Neural progenitor cell (in vitro differentiated cells): Measurements from ENCODE around the gene INHBC.

Experiments used
- EZH2 ChIP-seq: fragments of 200-600 bp; sonication (generic); IDR thresholded peaks from 2 replicates; pipeline ENCODE4 v1.6.1; 2017; ENCODE audit warnings: antibody characterized with exemption, mild to moderate bottlenecking, moderate library complexity
- EZH2phosphoT487 ChIP-seq: fragments of 200-600 bp; sonication (generic); IDR thresholded peaks from 2 replicates; pipeline ENCODE4 v1.6.1; 2017; ENCODE audit warnings: antibody characterized with exemption
- TF ChIP-seq, protein P1 (sequence below): fragments of 200-600 bp; sonication (generic); IDR thresholded peaks from 2 replicates; pipeline ENCODE4 v1.5.1; 2017; ENCODE audit warnings: antibody characterized with exemption, mild to moderate bottlenecking

DNA sequence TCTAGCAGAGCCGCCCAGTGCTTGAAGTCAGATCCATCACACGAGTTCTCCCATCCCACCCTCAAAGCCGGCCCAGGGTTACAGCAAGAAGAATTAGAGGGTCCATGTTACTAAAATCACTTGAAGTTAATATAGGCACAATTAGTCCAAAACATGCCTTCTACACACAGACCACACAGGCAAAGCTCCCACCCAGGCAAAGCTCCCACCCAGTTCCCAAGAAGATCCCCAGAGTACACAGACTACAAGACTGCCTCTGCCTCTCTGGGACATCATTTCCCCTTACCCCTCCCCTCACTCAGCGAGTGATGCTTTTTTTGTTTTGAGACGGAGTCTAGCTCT, 28.3 kb downstream of the INHBC start:
- TF ChIP-seq, protein P1, sequence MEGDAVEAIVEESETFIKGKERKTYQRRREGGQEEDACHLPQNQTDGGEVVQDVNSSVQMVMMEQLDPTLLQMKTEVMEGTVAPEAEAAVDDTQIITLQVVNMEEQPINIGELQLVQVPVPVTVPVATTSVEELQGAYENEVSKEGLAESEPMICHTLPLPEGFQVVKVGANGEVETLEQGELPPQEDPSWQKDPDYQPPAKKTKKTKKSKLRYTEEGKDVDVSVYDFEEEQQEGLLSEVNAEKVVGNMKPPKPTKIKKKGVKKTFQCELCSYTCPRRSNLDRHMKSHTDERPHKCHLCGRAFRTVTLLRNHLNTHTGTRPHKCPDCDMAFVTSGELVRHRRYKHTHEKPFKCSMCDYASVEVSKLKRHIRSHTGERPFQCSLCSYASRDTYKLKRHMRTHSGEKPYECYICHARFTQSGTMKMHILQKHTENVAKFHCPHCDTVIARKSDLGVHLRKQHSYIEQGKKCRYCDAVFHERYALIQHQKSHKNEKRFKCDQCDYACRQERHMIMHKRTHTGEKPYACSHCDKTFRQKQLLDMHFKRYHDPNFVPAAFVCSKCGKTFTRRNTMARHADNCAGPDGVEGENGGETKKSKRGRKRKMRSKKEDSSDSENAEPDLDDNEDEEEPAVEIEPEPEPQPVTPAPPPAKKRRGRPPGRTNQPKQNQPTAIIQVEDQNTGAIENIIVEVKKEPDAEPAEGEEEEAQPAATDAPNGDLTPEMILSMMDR: no peak
- TF ChIP-seq EZH2: no peak
- no peak for TF ChIP-seq EZH2phosphoT487
